Stomach smooth muscle (tissue), 2 donors: Measurements from ENCODE around the gene ATP5ME.

Experiments used
- H3K27ac ChIP-seq: one replicate; pipeline ENCODE4 v1.7.0; 2013; ENCODE audit warnings: mild to moderate bottlenecking, low read length, inconsistent platforms
- H3K27me3 ChIP-seq, 2 donors: one replicate each; pipeline ENCODE4 v1.7.0; 2013; ENCODE audit warnings: low read length in 2 of 2; ENCODE audit not compliant: insufficient read depth in 2 of 2, control insufficient read depth in 1 of 2
- H3K36me3 ChIP-seq, 2 donors: one replicate each; pipeline ENCODE4 v1.7.0; 2013; ENCODE audit warnings: low read length in 2 of 2; ENCODE audit not compliant: control insufficient read depth in 2 of 2, insufficient read depth in 2 of 2
- H3K4me1 ChIP-seq: one replicate; pipeline ENCODE4 v1.7.0; 2013; ENCODE audit warnings: low read length; ENCODE audit not compliant: control insufficient read depth, insufficient read depth
- H3K4me3 ChIP-seq, 2 donors: one replicate each; pipeline ENCODE4 v1.7.0; 2013; ENCODE audit warnings: low read length in 2 of 2
- H3K9ac ChIP-seq, 2 donors: one replicate each; pipeline ENCODE4 v1.7.0; 2013; ENCODE audit warnings: low read length in 2 of 2, mild to moderate bottlenecking in 1 of 2
- H3K9me3 ChIP-seq, 2 donors: one replicate each; pipeline ENCODE4 v1.7.0; 2013; ENCODE audit warnings: low read length in 2 of 2; ENCODE audit not compliant: control insufficient read depth in 2 of 2
- donor health status: healthy.
- donor health status: Pancreatic carcinoma.

ATP5ME gene

DNA sequence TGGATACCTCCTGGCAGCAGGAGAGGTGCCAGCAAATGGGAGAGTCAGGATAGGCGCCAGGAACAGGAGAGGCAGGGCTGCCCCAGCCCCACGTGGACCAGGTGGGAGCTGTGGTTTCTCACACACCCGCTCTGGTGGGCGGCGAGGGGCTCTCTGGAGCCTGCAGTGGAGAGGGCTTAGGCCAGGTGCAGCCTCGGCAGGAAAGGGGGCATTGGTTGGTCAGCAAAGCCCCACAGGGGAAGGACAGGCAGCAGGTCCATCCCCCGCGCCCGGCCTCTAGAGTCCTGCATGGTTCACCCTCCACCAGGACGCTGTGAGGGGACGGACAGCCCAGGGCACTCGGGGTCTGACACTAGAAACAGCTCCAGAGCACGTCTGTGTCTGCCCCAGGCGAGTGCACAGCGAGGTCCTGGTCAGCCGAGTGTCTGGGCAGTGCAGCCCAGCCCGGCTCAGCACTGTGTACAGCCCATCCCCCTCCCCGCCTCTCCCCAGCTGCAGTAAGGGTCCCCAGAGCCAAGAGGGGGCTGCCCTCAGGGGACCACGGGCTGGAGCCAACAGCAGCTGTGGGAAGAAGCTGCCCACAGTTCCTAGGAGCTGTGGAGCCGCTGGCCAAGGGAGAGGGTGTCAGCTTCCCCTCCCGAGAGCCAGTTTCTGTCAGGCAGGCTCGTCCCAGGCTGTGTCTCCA is 8.2 kb downstream of the ATP5ME start:
- H3K27ac ChIP-seq: no peak overlapping the region
- H3K9me3 ChIP-seq: no peaks in the 10 kb centered on the region
- no peak overlapping the region for H3K9ac ChIP-seq
- H3K4me3 ChIP-seq: no peak overlapping the region
- peaks cover 0 to 3% of the 10 kb centered on the region in 2 donors for H3K27me3 ChIP-seq
- peaks cover 2 to 6% of the 10 kb centered on the region in 2 donors for H3K36me3 ChIP-seq
- peaks cover 8% of the 10 kb centered on the region for H3K4me1 ChIP-seq

DNA sequence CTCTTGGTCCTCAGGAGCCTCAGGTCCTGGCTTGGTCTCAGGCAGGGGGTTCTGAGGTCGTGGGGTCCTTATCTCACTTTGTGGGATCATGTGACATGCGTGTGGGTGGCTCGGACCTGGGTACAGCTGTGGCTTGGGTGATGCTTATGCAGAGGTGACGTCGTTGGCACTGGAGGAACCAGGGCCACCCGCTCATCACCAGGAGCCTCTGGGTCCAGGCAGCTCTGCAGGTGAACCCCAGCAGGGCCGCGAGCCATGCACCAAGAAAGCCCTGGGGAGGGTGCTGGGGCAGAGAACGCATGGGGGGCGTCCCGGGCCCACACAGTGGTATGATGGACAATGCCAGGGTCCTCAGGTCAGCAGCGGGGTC is 8.7 kb downstream of the ATP5ME start:
- H3K36me3 ChIP-seq: peaks cover 0 to under 1% of the 10 kb centered on the region in 2 donors
- H3K9me3 ChIP-seq: no peaks in the 10 kb centered on the region
- no peak overlapping the region for H3K9ac ChIP-seq

DNA sequence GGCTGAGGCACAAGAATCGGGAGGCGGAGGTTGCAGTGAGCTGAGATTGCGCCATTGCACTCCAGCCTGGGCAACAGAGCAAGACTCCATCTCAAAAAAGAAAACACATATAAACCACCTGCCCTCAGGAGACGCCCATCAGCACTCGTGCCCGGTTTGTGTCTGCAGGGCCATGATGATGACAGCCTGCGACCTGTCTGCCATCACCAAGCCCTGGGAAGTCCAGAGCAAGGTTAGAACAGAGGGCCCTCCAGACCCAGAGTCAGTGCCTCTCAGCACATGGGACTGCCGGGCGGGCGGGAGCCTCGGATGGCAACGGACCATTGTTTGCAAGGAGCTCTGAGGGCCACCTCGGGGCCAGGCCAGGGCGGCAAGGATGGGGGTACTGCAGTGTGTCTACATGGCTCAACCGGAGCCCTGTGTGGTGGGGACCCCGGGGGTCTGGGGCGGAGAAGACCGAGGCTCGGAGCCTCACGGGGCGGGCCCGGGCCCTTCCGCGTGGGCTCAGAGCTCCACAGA is 9.3 kb downstream of the ATP5ME start:
- Histone ChIP-seq H3K36me3 (no peaks in the 10 kb centered on the region), H3K4me1 (peaks cover 8% of the 10 kb centered on the region), H3K9ac (no peak overlapping the region), H3K4me3 (no peak overlapping the region), H3K27ac (no peak overlapping the region), H3K9me3 (no peaks in the 10 kb centered on the region), H3K27me3 (peaks cover 0 to 3% of the 10 kb centered on the region in 2 donors)

More for the DNA sequence above, 8.7 kb downstream of the ATP5ME start:
- Histone ChIP-seq H3K4me1 (peaks cover 8% of the 10 kb centered on the region), H3K4me3 (no peak overlapping the region), H3K27ac (no peak overlapping the region), H3K27me3 (peaks cover 0 to 3% of the 10 kb centered on the region in 2 donors)

DNA sequence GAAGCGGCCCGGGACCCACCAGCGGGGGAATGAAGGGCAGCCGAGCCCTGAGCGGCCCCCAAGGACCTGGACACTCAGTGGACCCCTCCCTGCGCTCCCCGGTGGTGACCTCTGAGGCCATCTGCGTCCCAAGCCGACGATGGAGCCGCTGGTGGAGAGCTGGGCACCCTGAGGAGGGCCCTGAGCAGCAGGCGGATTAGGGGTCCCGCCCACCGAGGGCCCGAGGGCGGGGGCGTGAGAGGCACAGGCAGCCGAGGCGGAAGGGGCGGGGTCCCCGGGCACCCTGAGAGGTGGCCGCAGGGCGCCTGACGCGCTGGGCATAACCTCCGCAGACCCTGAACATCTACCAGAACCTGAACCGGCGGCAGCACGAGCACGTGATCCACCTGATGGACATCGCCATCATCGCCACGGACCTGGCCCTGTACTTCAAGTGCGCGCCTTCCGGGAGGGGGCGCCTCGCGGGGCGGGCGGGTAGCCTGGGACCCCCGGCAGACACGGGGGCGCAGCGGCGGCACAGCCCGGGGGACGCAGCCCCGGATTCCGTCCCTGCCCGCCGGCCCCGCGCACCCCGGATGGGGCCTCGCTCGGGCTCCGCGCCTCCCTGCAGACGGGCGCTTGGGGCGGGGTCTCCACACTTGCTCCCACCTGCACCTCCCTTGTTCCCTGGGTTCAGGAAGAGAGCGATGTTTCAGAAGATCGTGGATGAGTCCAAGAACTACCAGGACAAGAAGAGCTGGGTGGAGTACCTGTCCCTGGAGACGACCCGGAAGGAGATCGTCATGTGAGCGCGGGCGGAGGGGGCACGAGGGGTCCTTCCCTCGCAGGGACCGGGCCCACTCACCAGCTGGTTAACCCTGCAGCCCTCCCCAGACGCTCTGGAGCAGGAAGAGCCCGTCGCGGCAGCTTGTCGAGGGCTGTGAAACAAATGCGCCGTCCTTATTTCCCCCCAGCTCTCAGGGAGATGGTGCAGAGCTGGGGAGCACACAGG is 10.3 kb downstream of the ATP5ME start:
- H3K27me3 ChIP-seq: peaks cover 0 to 3% of the 10 kb centered on the region in 2 donors
- no peaks in the 10 kb centered on the region for H3K9me3 ChIP-seq
- no peak overlapping the region for H3K27ac ChIP-seq
- peak overlapping the region; percentile 51 to 63 for H3K9ac ChIP-seq
- peak overlapping the region; percentile 72 to 76 for H3K4me3 ChIP-seq
- peaks cover 8% of the 10 kb centered on the region for H3K4me1 ChIP-seq
- H3K36me3 ChIP-seq: no peaks in the 10 kb centered on the region

DNA sequence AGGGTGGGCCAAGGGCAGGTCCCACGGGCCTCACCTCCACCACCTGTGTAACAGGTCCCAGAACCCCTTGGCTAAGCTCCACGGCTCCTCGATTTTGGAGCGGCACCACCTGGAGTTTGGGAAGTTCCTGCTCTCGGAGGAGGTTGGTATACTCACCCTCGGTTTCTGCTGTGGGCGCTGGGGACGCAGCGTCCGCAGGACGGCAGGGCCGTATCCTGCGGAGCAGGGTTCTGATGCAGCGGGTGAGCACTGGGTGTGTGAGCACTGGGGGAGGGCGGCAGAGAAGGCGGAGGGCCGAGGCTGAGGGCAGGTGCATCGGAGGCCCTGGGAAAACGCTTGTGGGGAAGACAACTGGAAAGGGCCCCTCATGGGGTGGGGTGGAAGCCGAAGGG is 11.0 kb downstream of the ATP5ME start:
- H3K27ac ChIP-seq: no peak overlapping the region
- peaks cover 0 to 3% of the 10 kb centered on the region in 2 donors for H3K27me3 ChIP-seq
- no peaks in the 10 kb centered on the region for H3K9me3 ChIP-seq
- peaks cover 8% of the 10 kb centered on the region for H3K4me1 ChIP-seq
- peak overlapping the region; percentile 5 to 63 for H3K9ac ChIP-seq
- H3K4me3 ChIP-seq: peak overlapping the region; percentile 72 to 76
- H3K36me3 ChIP-seq: no peaks in the 10 kb centered on the region

DNA sequence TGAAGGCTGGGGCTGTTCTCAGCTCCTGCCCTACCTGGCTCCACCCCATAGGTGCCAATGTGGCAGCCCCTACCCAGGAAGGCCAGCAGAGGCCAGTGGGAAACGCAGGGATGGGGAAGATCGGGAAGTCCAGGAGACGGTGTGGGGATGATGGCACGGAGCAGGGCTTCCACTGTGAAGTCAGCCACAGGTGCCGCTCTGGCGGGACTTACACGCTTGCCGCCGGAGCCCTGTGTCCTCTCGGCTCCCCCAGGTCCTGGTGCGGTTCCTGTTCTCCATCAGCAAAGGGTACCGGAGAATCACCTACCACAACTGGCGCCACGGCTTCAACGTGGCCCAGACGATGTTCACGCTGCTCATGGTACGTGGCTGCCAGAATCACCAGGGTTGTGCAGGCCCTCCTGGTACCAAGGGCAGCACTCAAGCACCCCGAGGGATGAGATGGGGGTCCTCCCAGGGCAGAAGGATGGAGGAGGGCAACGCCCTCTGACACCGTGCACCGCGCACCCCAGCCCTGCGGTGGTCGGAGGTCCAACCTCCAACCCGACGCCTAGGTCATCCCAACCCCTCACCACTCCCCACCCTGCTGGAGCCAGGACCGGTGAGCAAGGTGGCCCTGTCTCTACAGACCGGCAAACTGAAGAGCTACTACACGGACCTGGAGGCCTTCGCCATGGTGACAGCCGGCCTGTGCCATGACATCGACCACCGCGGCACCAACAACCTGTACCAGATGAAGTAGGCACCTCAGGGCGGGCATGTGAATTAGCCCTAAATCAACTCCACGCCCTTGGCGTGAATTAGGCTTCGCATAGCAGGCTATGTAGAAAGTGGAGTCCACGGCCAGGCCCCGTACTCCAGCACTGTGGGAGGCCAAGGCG is 12.0 kb downstream of the ATP5ME start:
- Histone ChIP-seq H3K4me3 (no peak overlapping the region), H3K27me3 (peaks cover 0 to 3% of the 10 kb centered on the region in 2 donors), H3K27ac (no peak overlapping the region), H3K4me1 (peaks cover 8% of the 10 kb centered on the region), H3K9me3 (no peaks in the 10 kb centered on the region), H3K36me3 (no peaks in the 10 kb centered on the region), H3K9ac (no peak overlapping the region)

DNA sequence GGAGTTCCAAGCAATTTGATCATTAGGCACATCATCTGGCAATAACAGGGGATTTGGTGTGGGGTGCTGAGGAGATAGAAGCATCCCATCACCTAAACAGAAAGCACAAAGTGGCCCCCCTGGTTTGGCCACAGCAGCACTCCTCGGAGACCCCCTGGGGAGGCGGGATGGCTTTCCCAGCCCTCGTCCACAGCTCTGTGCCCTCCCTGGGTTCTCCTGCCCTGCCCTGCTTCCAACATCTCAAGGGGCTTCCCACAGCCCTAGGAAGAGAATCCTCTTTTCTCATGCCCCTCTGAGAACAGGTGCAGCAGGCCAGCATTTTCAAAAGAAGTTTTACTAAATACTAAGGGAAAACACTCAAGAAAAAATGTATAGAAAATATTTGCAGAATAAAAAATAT is 12.8 kb downstream of the ATP5ME start:
- Histone ChIP-seq H3K27ac (no peak overlapping the region), H3K27me3 (peaks cover 0 to 3% of the 10 kb centered on the region in 2 donors), H3K9ac (no peak overlapping the region), H3K4me3 (no peak overlapping the region), H3K4me1 (peaks cover 8% of the 10 kb centered on the region), H3K36me3 (no peaks in the 10 kb centered on the region), H3K9me3 (no peaks in the 10 kb centered on the region)

DNA sequence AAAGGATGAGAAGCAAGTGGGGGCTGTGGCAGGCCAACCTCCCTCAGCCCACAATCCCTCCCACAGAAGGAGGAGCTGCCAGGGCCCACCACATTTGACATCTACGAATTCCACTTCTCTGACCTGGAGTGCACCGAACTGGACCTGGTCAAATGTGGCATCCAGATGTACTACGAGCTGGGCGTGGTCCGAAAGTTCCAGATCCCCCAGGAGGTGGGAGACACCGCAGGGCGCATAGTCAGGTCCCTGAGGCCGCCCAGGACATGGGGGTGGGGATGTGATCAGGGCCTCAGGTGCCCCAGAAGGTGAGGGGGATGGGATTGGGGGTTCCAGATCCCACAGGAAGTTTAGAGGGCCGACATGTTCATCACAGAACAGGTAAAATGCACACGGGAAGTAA is 13.7 kb downstream of the ATP5ME start:
- H3K36me3 ChIP-seq: no peaks in the 10 kb centered on the region
- peaks cover 0 to 6% of the 10 kb centered on the region in 2 donors for H3K27me3 ChIP-seq

DNA sequence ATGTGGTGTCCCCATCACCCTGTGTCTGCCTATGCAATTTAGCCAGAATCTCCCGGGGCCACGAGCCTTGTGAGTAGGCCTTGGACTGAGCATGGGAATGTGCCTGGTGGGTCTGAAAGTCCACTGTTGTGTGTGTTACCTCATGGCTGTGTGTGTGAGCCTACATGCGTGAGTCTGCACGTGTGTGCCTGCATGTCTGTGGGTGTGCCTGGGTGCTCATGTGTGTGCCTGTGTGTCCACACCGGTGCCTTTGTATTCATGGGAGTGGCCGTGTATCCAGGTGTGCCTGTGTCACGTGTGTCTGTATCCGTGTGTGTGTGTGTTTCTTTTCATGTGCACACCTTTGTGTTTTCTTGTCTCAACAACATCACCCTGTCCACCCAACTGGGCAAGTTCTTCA is 14.2 kb downstream of the ATP5ME start:
- H3K27ac ChIP-seq: no peak overlapping the region
- H3K27me3 ChIP-seq: peaks cover 0 to 4% of the 10 kb centered on the region in 2 donors
- no peaks in the 10 kb centered on the region for H3K36me3 ChIP-seq
- peaks cover 8% of the 10 kb centered on the region for H3K4me1 ChIP-seq
- H3K4me3 ChIP-seq: no peak overlapping the region
- H3K9ac ChIP-seq: no peak overlapping the region
- no peaks in the 10 kb centered on the region for H3K9me3 ChIP-seq

More for the DNA sequence above, 13.7 kb downstream of the ATP5ME start:
- H3K9ac ChIP-seq: no peak overlapping the region
- H3K9me3 ChIP-seq: no peaks in the 10 kb centered on the region
- no peak overlapping the region for H3K27ac ChIP-seq
- H3K4me3 ChIP-seq: no peak overlapping the region
- peaks cover 8% of the 10 kb centered on the region for H3K4me1 ChIP-seq
